Left ventricle myocardium inferior (tissue), 1 donor: Measurements from ENCODE around the gene RERE. TPM values are rescaled to one million over a fixed set of nuclear protein-coding genes. Genes with fewer than 3 reads are reported as not detected.

ENCODE experiments used
- DNase-seq: peaks from one replicate; pipeline ENCODE4 v3.0.0-alpha.2; 2020
- H3K27ac ChIP-seq: fragments of 200-600 bp; replicated peaks from 2 replicates; pipeline ENCODE4 v1.8.0; 2021
- H3K27me3 ChIP-seq: fragments of 200-600 bp; 2 replicates; pipeline ENCODE4 v1.8.0; 2021; ENCODE audit warnings: low read depth
- H3K36me3 ChIP-seq: fragments of 200-600 bp; 2 replicates; pipeline ENCODE4 v1.8.0; 2021
- H3K4me1 ChIP-seq: fragments of 200-600 bp; 2 replicates; pipeline ENCODE4 v1.8.0; 2021
- H3K4me3 ChIP-seq: fragments of 200-600 bp; 2 replicates; pipeline ENCODE4 v1.8.0; 2021; ENCODE audit warnings: mild to moderate bottlenecking, moderate library complexity
- H3K9me3 ChIP-seq: fragments of 200-600 bp; replicated peaks from 2 replicates; pipeline ENCODE4 v1.8.0; 2021
- intact Hi-C: fragments of 100-400 bp; cut with micrococcal nuclease; formaldehyde crosslinking; loops from one replicate; pipeline ENCODE4 v1.11.0; 2022
- total RNA-seq: library from RNA; stranded (reverse); fragmentation: NEBNext Ultra II Directional; extraction: Animal tissue kit (Norgen Biotek cat#: 25700); gene quantifications from one replicate; pipeline ENCODE4 v1.2.1, GENCODE V29; 2021
- TF ChIP-seq, protein P1 (sequence below): fragments of 200-600 bp; IDR thresholded peaks from 2 replicates; pipeline ENCODE4 v1.8.0; 2021; ENCODE audit warnings: antibody characterized with exemption, mild to moderate bottlenecking, borderline replicate concordance
- donor health status: DM: no; HTN: yes; CAD: no; lungs with severe emphysema.

The RERE gene
- total RNA-seq, 1 donor from 2014 or later: 141 TPM

DNA sequence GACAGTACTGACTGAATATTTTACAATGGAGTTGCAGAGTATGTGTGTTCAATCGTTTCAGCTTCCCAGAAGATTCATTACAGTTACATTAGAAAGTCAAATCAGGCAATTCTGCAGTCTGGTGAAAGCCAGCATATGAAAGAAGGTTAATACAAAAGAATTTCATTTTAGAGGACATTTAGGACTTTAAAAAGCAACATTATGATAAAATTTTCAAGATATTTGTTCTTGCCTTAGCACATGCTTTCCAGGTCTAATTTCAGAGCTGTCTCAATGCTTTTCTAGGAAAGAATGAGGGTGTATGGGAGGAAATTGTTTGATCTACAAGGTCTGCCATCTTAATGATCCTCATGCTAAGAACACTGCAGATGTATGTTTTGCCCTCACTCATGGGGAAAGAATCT, 63.2 kb downstream of the RERE start:
- intact Hi-C loops: no loop called here
- H3K4me3 ChIP-seq: no peak overlapping the region
- H3K9me3 ChIP-seq: no peaks in the 10 kb centered on the region
- no peaks in the 10 kb centered on the region for H3K36me3 ChIP-seq
- TF ChIP-seq, protein P1, sequence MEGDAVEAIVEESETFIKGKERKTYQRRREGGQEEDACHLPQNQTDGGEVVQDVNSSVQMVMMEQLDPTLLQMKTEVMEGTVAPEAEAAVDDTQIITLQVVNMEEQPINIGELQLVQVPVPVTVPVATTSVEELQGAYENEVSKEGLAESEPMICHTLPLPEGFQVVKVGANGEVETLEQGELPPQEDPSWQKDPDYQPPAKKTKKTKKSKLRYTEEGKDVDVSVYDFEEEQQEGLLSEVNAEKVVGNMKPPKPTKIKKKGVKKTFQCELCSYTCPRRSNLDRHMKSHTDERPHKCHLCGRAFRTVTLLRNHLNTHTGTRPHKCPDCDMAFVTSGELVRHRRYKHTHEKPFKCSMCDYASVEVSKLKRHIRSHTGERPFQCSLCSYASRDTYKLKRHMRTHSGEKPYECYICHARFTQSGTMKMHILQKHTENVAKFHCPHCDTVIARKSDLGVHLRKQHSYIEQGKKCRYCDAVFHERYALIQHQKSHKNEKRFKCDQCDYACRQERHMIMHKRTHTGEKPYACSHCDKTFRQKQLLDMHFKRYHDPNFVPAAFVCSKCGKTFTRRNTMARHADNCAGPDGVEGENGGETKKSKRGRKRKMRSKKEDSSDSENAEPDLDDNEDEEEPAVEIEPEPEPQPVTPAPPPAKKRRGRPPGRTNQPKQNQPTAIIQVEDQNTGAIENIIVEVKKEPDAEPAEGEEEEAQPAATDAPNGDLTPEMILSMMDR: no peak
- H3K27me3 ChIP-seq: no peaks in the 10 kb centered on the region
- DNase-seq: no peak
- no peak overlapping the region for H3K27ac ChIP-seq
- peaks cover 34% of the 10 kb centered on the region for H3K4me1 ChIP-seq

DNA sequence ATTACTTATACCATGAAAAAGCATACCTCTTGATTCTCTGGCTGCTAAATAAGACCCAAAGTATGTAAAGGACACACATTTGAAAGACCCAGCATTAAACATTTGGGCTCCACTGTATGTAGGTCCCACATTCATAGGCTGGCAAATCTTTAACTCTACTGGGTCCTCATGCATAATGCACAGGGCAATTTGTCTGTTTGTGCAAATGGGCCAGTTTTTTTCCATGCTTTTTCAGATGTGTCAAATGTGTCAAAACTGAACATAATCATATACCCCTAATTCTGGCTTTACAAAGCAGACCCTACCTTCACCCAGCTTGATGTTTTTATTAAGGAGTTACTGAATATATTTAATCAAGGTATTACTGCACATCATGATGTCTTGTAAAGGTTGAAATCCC, 63.7 kb downstream of the RERE start:
- Histone ChIP-seq H3K27ac (no peak overlapping the region), H3K27me3 (no peaks in the 10 kb centered on the region), H3K9me3 (no peaks in the 10 kb centered on the region), H3K4me3 (no peak overlapping the region), H3K4me1 (peaks cover 34% of the 10 kb centered on the region), H3K36me3 (no peaks in the 10 kb centered on the region)
- TF ChIP-seq, protein P1: no peak
- DNase-seq: no peak
- intact Hi-C loops: no loop called here

DNA sequence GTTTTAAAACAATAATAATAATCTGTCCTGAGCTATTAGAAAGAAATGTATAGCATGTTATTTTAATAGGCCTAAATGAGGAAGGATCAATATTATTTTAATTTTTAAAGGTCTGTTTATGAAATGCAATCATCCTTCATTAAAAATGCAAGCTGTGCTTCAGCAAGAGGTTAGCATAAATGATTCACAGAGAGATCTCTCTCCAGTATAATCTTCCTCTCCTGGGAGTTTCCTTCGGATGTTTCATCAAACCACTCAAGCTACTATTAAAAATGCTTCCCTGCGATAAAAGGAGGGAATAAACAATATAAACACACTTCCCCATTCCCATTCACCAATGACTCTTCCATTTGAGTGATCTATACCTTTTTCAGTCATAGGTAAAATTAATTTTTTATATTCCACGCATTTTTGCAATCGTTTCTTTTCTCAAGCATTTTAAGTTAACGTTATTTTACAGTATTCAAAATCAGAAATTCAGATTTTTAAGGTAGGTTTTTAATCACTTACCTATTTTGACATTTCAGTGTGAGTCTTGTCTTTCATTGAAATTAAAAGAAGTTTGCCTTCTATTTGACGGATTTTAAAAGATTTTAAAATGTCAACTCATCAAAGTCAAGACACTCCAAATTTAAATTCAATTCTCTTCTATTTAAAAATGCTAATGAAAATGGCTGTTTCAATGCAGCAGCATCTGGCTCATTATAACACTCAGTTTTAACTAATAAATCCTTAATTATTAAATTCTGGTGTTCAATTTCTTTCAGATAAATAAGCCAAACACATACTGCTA, 64.3 kb downstream of the RERE start:
- TF ChIP-seq, protein P1: no peak
- H3K4me1 ChIP-seq: peaks cover 34% of the 10 kb centered on the region
- intact Hi-C loops: no loop called here

DNA sequence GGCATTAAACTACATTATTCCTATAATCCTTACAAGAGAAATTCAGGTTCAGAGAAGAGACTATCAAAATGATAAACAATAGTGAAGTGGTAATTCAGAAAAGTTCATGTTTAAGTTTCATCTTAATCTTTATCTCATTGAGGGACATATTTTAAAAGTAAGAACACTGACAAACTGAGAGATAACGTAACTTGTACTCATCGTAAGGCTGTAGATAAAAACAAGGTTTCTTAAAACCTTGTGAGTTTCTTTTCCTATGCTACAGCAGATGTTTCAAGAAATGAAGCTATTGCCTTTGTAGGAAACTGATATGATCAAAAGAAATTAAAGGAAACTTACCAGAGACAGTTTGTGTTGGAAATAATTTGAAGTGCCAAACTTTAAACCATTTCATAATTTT, 65.0 kb downstream of the RERE start:
- DNase-seq: no peak
- H3K36me3 ChIP-seq: no peaks in the 10 kb centered on the region
- intact Hi-C loops: no loop called here
- no peak overlapping the region for H3K4me3 ChIP-seq
- TF ChIP-seq, protein P1: no peak
- H3K9me3 ChIP-seq: no peaks in the 10 kb centered on the region
- H3K27ac ChIP-seq: no peak overlapping the region
- no peaks in the 10 kb centered on the region for H3K27me3 ChIP-seq
- H3K4me1 ChIP-seq: peaks cover 34% of the 10 kb centered on the region

More for the DNA sequence above, 64.3 kb downstream of the RERE start:
- H3K27me3 ChIP-seq: no peaks in the 10 kb centered on the region
- H3K9me3 ChIP-seq: no peaks in the 10 kb centered on the region
- no peak overlapping the region for H3K27ac ChIP-seq
- H3K4me3 ChIP-seq: no peak overlapping the region
- no peak for DNase-seq
- no peaks in the 10 kb centered on the region for H3K36me3 ChIP-seq

DNA sequence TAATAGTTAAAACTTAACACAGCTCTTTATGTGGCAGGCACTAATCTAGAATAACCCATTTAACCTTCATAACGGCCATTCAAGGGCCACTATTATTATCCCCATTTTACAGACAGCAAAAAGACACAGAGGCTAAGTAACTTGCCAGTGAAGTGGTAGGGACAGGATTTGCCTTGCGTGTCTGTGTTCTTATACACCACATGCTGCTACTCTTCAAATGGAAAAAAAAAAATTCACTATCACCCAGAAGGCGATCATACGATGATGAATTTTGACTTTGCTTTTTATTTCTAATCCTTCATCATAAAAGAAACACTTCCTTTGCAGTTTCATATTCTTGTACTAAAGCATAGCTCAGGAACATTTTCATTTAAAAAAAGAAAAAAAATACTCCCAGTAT, 65.5 kb downstream of the RERE start:
- TF ChIP-seq, protein P1: no peak
- H3K27me3 ChIP-seq: no peaks in the 10 kb centered on the region
- H3K9me3 ChIP-seq: no peaks in the 10 kb centered on the region
- DNase-seq: no peak
- peaks cover 34% of the 10 kb centered on the region for H3K4me1 ChIP-seq
- no peak overlapping the region for H3K4me3 ChIP-seq
- no peaks in the 10 kb centered on the region for H3K36me3 ChIP-seq
- no peak overlapping the region for H3K27ac ChIP-seq
- intact Hi-C loops: no loop called here
